Renal pelvis (tissue), 4 donors: ENCODE data around the gene ANGEL2. TPM values are rescaled to one million over a fixed set of nuclear protein-coding genes. Genes with fewer than 3 reads are reported as not detected.
"Not testable (repeated sequence)": the region's sequence is repeated elsewhere in the genome, so short reads cannot be mapped to it uniquely, and the experiment has no call there.

ENCODE experiments used
- DNase-seq: peaks from one replicate; pipeline ENCODE4 v3.0.0-alpha.2; 2013
- polyA plus RNA-seq, 3 donors: library from polyadenylated mRNA; unstranded; fragments of 120-200 nt; gene quantifications; one replicate each; pipeline ENCODE4 v1.2.1, GENCODE V29; 2013; ENCODE audit not compliant: insufficient read length in 3 of 3

ANGEL2 gene
- polyA plus RNA-seq, 3 donors: 29.1 to 50.7 (median 48.1) TPM

GRCh38 chr1:212979340-212980122 lies 36.1 kb downstream of the ANGEL2 start:
- DNase-seq: no peak

GRCh38 chr1:212977781-212978645 lies 37.7 kb downstream of the ANGEL2 start:
- DNase-seq: no peak

GRCh38 chr1:212976586-212976985 lies 39.1 kb downstream of the ANGEL2 start:
- no peak for DNase-seq

- DNase-seq: no peak
These were observed 40.4 kb downstream of the ANGEL2 start for GRCh38 chr1:212975111-212975918.

- no peak for DNase-seq
These were observed 41.0 kb downstream of the ANGEL2 start for GRCh38 chr1:212974711-212975110.

GRCh38 chr1:212973899-212974298 lies 41.8 kb downstream of the ANGEL2 start:
- no peak for DNase-seq

- DNase-seq: no peak
These were observed 42.2 kb downstream of the ANGEL2 start for GRCh38 chr1:212973426-212973825.

GRCh38 chr1:212971312-212971711 lies 44.4 kb downstream of the ANGEL2 start:
- DNase-seq: no peak

GRCh38 chr1:212970085-212970484 lies 45.6 kb downstream of the ANGEL2 start:
- peak; percentile 70 for DNase-seq

- no peak for DNase-seq
These were observed 47.3 kb downstream of the ANGEL2 start for GRCh38 chr1:212968368-212968863.

- no peak for DNase-seq
These were observed 47.9 kb downstream of the ANGEL2 start for GRCh38 chr1:212967801-212968200.

GRCh38 chr1:212966616-212967015 lies 49.1 kb downstream of the ANGEL2 start:
- DNase-seq: no peak

GRCh38 chr1:212964993-212965392 lies 50.7 kb downstream of the ANGEL2 start:
- not testable (repeated sequence) for DNase-seq

- DNase-seq: no peak
These were observed 51.6 kb downstream of the ANGEL2 start for GRCh38 chr1:212964102-212964501.

- no peak for DNase-seq
These were observed 53.2 kb downstream of the ANGEL2 start for GRCh38 chr1:212962509-212962908.

GRCh38 chr1:212960932-212961331 lies 54.7 kb downstream of the ANGEL2 start:
- no peak for DNase-seq

GRCh38 chr1:212959266-212960220 lies 56.1 kb downstream of the ANGEL2 start:
- no peak for DNase-seq

GRCh38 chr1:212958175-212958574 lies 57.5 kb downstream of the ANGEL2 start:
- DNase-seq: no peak

GRCh38 chr1:212957546-212957945 lies 58.1 kb downstream of the ANGEL2 start:
- no peak for DNase-seq

- no peak for DNase-seq
These were observed 59.6 kb downstream of the ANGEL2 start for GRCh38 chr1:212955961-212956620.
